ENCODE results near the gene WDR18.

Gene WDR18

GRCh38 chr19:991174-991931, 7.2 kb downstream of the WDR18 start:
- peak in 2 of 58 donors; percentile 52 to 66 for DNase-seq

GRCh38 chr19:991932-992669, 8.0 kb downstream of the WDR18 start:
- no peak for DNase-seq

GRCh38 chr19:992670-993055, 8.5 kb downstream of the WDR18 start:
- no peak for DNase-seq

- no peak for DNase-seq
Measured at GRCh38 chr19:993361-993830, 9.3 kb downstream of the WDR18 start.

GRCh38 chr19:993831-994393, 9.8 kb downstream of the WDR18 start:
- DNase-seq = no peak

GRCh38 chr19:994516-994915, 10.4 kb downstream of the WDR18 start:
- no peak for DNase-seq

GRCh38 chr19:995051-995827, 11.1 kb downstream of the WDR18 start:
- DNase-seq = peak in 5 of 58 donors; percentile 15 to 30 (median 20)

GRCh38 chr19:996051-996838, 12.1 kb downstream of the WDR18 start:
- DNase-seq = peak in 2 of 58 donors; percentile 9 to 15

- DNase-seq = no peak
Measured at GRCh38 chr19:998064-998463, 13.9 kb downstream of the WDR18 start.

GRCh38 chr19:999379-999719, 15.2 kb downstream of the WDR18 start:
- no peak for DNase-seq

- peak in 1 of 58 donors; percentile 8 for DNase-seq
Measured at GRCh38 chr19:1000095-1000494, 15.9 kb downstream of the WDR18 start, which contains the start of gene GRIN3B. Gene GRIN3B (plus strand): TSS chr19:1000419. CDS start chr19:1000438, 19 bp downstream.

- DNase-seq = no peak
Measured at GRCh38 chr19:1000591-1001537, 16.7 kb downstream of the WDR18 start.

GRCh38 chr19:1001538-1002166, 17.5 kb downstream of the WDR18 start:
- peak in 15 of 58 donors; percentile 5 to 57 (median 11) for DNase-seq

GRCh38 chr19:1002600-1002999, 18.5 kb downstream of the WDR18 start:
- DNase-seq = no peak

GRCh38 chr19:1003283-1003682, 19.1 kb downstream of the WDR18 start:
- DNase-seq = no peak

- DNase-seq = no peak
Measured at GRCh38 chr19:1004204-1004802, 20.2 kb downstream of the WDR18 start.

GRCh38 chr19:1004803-1005664, 20.9 kb downstream of the WDR18 start:
- DNase-seq = no peak
